ENCODE results near the gene GAST. TPM values are rescaled to one million over a fixed set of nuclear protein-coding genes. Genes with fewer than 3 reads are reported as not detected.

GAST gene
- total and polyA plus RNA-seq, 2 of the 13 experiments (the other 11 are each of a cell fraction or from before 2014, with no cell fraction given) = 0.32 to 0.42 TPM

- DNase-seq (ENCODE audit: low spot score) = no peak
- H3K36me3 ChIP-seq (replicated peaks in 1 of 2; ENCODE audit: control insufficient read depth in 1 of 2, insufficient read depth in 2 of 2, low read length in 2 of 2) = no peaks in the 10 kb centered on the region
- H3K79me2 ChIP-seq (ENCODE audit: insufficient read depth, low read length) = no peaks in the 10 kb centered on the region
- peaks cover 20 to 66% of the 10 kb centered on the region in 2 experiments for H3K27me3 ChIP-seq (ENCODE audit: control insufficient read depth in 1 of 2, insufficient read depth in 2 of 2, low read length in 2 of 2)
- H3K4me1 ChIP-seq (ENCODE audit: insufficient read depth, low read length) = peaks cover 38% of the 10 kb centered on the region
- BruUV-seq (replicated peaks) = no TSS peak
- intact Hi-C loops (cut with micrococcal nuclease; ENCODE audit: unreplicated experiment) = no loop called here
- no peak overlapping the region for H3K4me2 ChIP-seq (ENCODE audit: low read depth, low read length)
- no peak for FAIRE-seq
- no peak for ATAC-seq
- no peaks in the 10 kb centered on the region for H3K9me3 ChIP-seq (ENCODE audit: low read length)
- ChIA-PET POLR2A (interaction anchor here (0.9 to 1.5 kb wide), 6 partner anchors 36 to 66 kb away, joined by 3 to 6 read pairs (median 4); partner anchors contain the start of gene JUP), CTCF (ENCODE audit: low intra/inter-chr PET ratio, low total read pairs) (interaction anchor here (0.8 to 3.8 kb wide), 7 partner anchors 36 to 223 kb away, joined by 4 to 97 read pairs (median 9); partner anchors contain the start of genes FKBP10, JUP and P3H4)
- 41% methylated on average over 17 of the region's 17 CpGs for WGBS (ENCODE audit: low lambda C conversion rate)
- no peak overlapping the region for H3K4me3 ChIP-seq (replicated peaks in 1 of 3; ENCODE audit: insufficient read depth in 1 of 3, low read depth in 2 of 3, low read length in 3 of 3)
- H2AFZ ChIP-seq (ENCODE audit: low read length) = no peak overlapping the region
- no peak overlapping the region for H3K27ac ChIP-seq (ENCODE audit: extremely low read length, insufficient read depth, low read length)
- in situ Hi-C loops (cut with HindIII; ENCODE audit: extremely low pct_ligation_motif_present, low pct_unique_long_range_greater_than_20kb) = loop anchor here (5.0 kb wide), 2 partner anchors 65 to 220 kb away; no protein-coding TSS in a partner anchor
- H4K20me1 ChIP-seq (ENCODE audit: insufficient read depth, low read length) = no peaks in the 10 kb centered on the region
- TF ChIP-seq RFX1 (IDR thresholded peaks at IDR 0.05) = no peak
- TF ChIP-seq ZFP41 (CRISPR knock-in tag; IDR thresholded peaks at IDR 0.05; ENCODE audit: borderline replicate concordance) = 0 out of 2 replicates have a peak, but pooled peaks have one; percentile 10
- no peak for TF ChIP-seq CEBPB (IDR thresholded peaks at IDR 0.05; ENCODE audit: borderline replicate concordance, low read depth, low read length)
- peak; percentile 52; the same call in 1 of the 2 replicates for TF ChIP-seq ZNF75D (CRISPR knock-in tag; IDR thresholded peaks at IDR 0.05; ENCODE audit: borderline replicate concordance)
- TF ChIP-seq ZNF546 (CRISPR knock-in tag; conservative IDR thresholded peaks at IDR 0.05) = no peak
- TF ChIP-seq, protein P1, sequence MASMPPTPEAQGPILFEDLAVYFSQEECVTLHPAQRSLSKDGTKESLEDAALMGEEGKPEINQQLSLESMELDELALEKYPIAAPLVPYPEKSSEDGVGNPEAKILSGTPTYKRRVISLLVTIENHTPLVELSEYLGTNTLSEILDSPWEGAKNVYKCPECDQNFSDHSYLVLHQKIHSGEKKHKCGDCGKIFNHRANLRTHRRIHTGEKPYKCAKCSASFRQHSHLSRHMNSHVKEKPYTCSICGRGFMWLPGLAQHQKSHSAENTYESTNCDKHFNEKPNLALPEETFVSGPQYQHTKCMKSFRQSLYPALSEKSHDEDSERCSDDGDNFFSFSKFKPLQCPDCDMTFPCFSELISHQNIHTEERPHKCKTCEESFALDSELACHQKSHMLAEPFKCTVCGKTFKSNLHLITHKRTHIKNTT (CRISPR knock-in tag; IDR thresholded peaks at IDR 0.05) = no peak
- no peak for TF ChIP-seq ZNF670 (CRISPR knock-in tag; IDR thresholded peaks at IDR 0.05; ENCODE audit: borderline replicate concordance)
- H3K9ac ChIP-seq (ENCODE audit: insufficient read depth, low read depth, low read length) = no peak overlapping the region
Observed at GRCh38 chr17:41736983-41737679, 25.0 kb downstream of the GAST start.

All from HepG2 (cell line).